Neural progenitor cell (in vitro differentiated cells): ENCODE results near the gene PRSS50.

Source experiments
- CTCF ChIP-seq: fragments of 200-600 bp; sonication (generic); IDR thresholded peaks from 2 replicates; pipeline ENCODE4 v1.5.1; 2017; ENCODE audit warnings: antibody characterized with exemption, mild to moderate bottlenecking
- EZH2phosphoT487 ChIP-seq: fragments of 200-600 bp; sonication (generic); IDR thresholded peaks from 2 replicates; pipeline ENCODE4 v1.6.1; 2017; ENCODE audit warnings: antibody characterized with exemption

- TF ChIP-seq CTCF (no peak), EZH2phosphoT487 (no peak)
Observed at GRCh38 chr3:46764206-46764605, 46.5 kb upstream of the PRSS50 start.
